HL-60 (cell line): ENCODE results near the gene RAB31.
"Not testable (repeated sequence)": the region's sequence is repeated elsewhere in the genome, so short reads cannot be mapped to it uniquely, and the experiment has no call there.

ENCODE experiments used
- CTCF ChIP-seq: IDR thresholded peaks from one replicate; pipeline ENCODE4 v1.5.1; 2011; ENCODE audit warnings: low read length, control low read depth, inconsistent platforms; ENCODE audit not compliant: insufficient read depth
- GABPA ChIP-seq: IDR thresholded peaks from 2 replicates; pipeline ENCODE4 v1.6.1; 2012; ENCODE audit warnings: low read depth
- POLR2AphosphoS5 ChIP-seq: IDR thresholded peaks from 2 replicates; pipeline ENCODE4 v1.6.1; 2012; ENCODE audit warnings: low read depth
- SPI1 ChIP-seq: IDR thresholded peaks from 2 replicates; pipeline ENCODE4 v1.6.1; 2012; ENCODE audit warnings: low read depth, mild to moderate bottlenecking, borderline replicate concordance
- TF ChIP-seq, protein P1 (sequence below): IDR thresholded peaks from 2 replicates; pipeline ENCODE4 v1.6.1; 2012; ENCODE audit warnings: low read depth; ENCODE audit not compliant: insufficient replicate concordance

GRCh38 chr18:9899550-9899930 is 191.4 kb downstream of the RAB31 start:
- not testable (repeated sequence) for TF ChIP-seq CTCF, GABPA, POLR2AphosphoS5, SPI1
- TF ChIP-seq, protein P1, sequence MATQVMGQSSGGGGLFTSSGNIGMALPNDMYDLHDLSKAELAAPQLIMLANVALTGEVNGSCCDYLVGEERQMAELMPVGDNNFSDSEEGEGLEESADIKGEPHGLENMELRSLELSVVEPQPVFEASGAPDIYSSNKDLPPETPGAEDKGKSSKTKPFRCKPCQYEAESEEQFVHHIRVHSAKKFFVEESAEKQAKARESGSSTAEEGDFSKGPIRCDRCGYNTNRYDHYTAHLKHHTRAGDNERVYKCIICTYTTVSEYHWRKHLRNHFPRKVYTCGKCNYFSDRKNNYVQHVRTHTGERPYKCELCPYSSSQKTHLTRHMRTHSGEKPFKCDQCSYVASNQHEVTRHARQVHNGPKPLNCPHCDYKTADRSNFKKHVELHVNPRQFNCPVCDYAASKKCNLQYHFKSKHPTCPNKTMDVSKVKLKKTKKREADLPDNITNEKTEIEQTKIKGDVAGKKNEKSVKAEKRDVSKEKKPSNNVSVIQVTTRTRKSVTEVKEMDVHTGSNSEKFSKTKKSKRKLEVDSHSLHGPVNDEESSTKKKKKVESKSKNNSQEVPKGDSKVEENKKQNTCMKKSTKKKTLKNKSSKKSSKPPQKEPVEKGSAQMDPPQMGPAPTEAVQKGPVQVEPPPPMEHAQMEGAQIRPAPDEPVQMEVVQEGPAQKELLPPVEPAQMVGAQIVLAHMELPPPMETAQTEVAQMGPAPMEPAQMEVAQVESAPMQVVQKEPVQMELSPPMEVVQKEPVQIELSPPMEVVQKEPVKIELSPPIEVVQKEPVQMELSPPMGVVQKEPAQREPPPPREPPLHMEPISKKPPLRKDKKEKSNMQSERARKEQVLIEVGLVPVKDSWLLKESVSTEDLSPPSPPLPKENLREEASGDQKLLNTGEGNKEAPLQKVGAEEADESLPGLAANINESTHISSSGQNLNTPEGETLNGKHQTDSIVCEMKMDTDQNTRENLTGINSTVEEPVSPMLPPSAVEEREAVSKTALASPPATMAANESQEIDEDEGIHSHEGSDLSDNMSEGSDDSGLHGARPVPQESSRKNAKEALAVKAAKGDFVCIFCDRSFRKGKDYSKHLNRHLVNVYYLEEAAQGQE: not testable (repeated sequence)
